ENCODE results near the gene ZNF358.
A peak's percentile ranks its signal among the peaks of the same experiment; 100 is the strongest.

Gene ZNF358

DNA sequence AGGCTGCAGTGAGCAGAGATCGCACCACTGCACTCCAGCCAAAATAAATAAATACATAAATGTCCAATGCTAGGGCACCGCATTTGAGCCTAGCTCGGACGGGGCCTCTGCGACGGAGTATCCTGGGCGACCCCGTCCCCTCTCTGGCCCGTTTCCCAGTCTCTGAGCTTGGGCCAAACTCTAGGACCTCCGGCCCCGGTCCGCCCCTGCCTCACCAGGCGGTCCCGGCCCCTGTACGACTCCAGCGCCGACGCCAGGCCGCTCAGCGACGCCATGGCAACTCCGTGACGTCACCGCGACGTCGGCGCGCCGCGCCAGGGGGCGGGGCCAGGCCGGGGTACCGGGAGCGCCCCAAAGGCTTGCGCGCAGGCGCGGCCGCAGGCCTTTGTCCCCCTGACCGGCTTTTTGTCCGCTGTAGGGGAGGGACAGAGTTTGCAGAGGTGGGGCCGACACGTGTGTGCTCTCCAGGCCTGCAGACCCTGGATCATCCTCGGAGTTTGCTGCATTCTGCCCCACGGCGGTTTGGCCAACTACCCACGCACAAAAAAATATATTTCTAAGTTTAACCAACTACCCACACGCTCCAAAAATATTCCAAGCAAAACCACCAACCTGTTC, 27.1 kb upstream of the ZNF358 start, which contains the start of gene PEX11G:
TSS of gene PEX11G (minus strand) at position 300 of the 618 bp plus-strand sequence. CDS start at position 275, 25 bp downstream.
- peak; percentile 81 to 99 (median 91) for DNase-seq
- intact Hi-C loops (cut with DNase I), result loop anchor here (2.0 kb wide), 1 partner anchor 46 kb away; the partner anchor contains the start of gene PNPLA6

DNA sequence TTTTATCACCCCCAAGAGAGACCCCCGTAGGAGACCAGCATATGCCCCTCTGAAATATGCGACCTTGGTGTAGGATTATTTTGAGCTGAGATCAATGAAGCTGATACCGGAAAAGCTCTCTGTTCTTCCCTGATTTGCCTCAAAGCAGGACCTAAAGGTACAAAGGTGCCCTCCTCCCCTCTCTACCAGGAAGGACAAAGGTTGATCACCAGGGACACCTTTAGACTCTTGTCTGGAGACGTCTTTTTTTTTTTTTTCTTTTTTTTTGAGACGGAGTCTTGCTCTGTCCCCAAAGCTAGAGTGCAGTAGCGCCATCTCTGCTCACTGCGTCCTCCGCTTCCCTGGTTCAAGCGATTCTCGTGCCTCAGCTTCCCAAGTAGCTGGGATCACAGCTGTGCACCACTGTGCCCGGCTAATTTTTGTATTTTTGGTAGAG, 26.3 kb upstream of the ZNF358 start:
- DNase-seq, result no peak
- intact Hi-C loops (cut with DNase I), result loop anchor here (2.0 kb wide), 1 partner anchor 45 kb away; the partner anchor contains the start of gene PNPLA6

DNA sequence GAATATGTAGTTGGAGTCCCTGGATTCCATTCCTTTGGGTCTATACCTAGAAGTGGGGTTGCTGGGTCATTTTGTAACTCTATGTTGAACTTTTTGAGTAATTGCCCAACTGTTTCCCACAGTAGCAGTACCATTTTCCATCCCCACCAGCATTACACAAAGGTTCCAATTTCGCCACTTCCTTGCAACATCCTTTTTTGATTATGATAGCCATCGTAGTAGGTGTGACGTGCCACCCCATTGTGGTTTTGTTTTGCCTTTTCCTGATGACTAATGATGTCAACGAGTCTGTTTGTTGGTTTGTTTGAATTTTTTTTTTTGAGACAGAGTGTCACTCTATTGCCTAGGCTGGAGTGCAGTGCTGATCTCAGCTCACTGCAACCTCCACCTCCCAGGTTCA, 23.8 kb upstream of the ZNF358 start:
- intact Hi-C loops (cut with DNase I), result no loop called here
- no peak for DNase-seq

DNA sequence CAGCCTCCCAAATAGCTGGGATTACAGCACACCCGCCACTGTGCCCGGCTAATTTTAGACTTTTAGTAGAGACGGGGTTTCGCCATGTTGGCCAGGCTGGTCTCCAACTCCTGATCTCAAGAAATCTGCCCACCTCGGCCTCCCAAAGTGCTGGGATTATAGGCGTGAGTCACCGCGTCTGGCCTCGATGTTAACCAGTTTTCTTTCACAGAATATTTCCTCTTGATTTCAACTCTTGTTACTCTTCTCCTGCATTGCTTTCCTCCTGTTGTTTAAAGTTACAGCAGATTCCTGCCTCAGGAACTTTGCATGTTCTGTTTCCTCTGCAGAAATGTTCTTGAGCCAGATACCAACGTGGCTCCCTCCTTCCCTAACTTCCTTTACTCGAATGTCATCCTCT, 23.3 kb upstream of the ZNF358 start:
- intact Hi-C loops (cut with DNase I), result no loop called here
- DNase-seq, result no peak

DNA sequence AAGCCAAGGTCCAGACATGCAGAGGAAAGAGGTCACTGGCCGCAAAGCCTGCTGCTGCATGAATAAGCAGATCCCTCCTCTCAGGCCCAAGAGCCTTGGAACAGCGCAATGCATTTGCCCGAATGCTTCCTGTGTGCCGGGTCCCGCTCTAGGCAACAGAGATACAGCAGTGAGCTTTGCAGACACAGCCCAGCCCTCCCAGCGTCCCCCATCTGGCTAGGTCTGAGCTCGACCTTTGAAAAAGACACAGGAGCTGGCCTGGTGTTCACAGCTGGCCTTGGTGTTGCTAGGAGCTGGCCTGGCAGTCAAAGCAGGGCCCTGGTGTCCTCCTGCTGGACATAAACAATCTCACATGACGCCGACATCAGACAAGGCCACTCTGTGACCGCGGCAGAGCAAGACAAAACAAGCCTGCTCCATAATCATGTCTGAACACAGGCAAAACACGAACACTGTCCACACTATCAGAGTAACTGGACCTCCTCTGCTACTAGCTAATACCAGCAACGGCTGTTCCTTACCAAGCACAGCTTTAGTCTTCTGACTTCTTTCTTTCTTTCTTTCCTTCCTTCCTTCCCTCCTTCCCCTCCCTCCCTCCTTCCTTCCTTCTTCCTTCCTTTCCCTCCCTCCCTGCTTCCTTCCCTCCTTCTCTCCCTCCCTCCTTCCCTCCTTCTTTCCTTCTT, 21.3 kb upstream of the ZNF358 start:
- peak; percentile 69 to 97 (median 80) for DNase-seq
- intact Hi-C loops (cut with DNase I), result no loop called here

DNA sequence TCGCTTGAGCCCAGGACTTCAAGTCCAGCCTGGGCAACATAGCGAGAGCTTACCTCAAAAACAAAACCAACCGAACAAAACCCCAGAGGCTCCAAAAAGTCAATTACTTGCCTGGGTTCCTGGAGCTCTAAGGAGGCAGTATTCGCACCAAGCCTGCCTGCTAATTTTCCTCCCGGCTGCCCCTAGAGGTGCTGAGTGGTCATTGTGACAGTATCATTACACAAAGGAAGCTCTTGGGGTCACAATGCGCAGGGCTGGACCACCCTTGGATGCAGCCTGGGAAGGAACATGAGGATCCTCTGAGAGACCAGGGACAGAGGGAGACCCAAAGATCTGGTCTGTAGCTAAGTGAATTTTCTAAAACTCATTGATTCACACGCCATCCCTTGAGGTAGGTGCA, 18.6 kb upstream of the ZNF358 start:
- intact Hi-C loops (cut with DNase I), result no loop called here
- DNase-seq, result no peak

DNA sequence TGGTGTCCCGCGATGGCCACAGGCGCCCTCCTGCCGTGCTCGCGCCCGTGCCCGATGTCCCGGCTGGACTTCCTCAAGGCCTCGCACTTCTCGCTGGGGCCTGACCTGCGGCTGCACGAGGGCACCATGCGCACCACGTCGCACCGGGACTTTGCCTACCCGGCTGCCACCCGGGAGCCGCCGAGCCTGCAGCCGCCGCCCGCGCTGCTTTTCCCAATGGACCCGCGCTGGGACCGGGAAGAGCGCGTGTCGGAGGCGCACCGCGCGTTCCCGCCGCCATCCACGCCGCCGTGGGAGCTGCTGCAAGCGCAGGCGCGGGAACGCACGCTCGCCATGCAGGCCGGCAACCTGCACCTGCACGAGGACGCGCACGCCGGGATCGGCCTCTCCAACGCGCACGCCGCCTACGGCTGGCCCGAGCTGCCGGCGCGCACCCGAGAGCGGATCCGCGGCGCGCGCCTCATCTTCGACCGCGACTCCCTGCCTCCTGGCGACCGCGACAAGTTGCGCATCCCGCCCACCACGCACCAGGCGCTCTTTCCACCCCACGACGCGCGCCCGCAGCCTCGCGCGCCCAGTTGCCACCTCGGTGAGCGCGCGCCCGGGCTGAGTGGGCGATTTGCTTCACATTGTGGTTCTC, 15.0 kb upstream of the ZNF358 start:
- peak; percentile 76 to 99 (median 90) for DNase-seq
- intact Hi-C loops (cut with DNase I), result no loop called here

DNA sequence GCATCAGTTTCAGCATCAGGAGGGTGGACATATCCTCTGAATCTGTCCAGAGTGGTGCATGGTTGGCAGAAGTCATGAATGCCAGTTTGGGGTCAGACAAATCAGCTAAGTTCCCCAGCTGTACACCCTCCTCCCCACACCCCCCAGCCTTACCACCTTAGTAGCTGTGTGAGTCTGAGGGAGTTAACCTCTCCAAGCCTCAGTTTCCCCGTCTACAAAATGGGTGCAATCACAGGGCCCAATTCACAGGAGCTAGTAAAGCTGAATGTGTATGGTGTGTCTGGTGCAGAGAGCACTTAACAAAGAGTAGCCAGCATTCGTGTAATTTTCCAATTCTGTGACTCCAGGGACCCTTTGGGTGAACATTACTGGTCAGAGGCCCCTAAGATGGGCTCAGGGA, 13.4 kb upstream of the ZNF358 start:
- intact Hi-C loops (cut with DNase I), result no loop called here
- DNase-seq, result no peak

DNA sequence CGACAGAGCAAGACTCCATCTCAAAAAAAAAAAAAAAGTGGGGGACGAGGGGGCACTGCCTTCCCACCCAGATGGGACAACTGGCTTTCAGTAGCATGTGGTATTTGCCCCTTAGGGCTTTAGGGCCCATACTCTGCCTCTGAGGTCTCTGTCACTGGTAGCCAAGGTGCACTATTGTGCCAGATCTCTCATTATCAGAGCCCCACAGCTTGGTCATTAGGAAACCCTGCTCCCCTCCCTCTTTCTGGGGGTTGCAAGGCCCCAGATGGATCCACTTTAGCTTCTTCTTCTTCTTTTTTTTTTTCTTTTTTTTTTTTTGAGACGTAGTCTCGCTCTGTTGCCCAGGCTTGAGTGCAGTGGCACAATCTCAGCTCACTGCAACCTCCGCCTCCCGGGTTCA, 11.2 kb upstream of the ZNF358 start:
- DNase-seq, result no peak
- intact Hi-C loops (cut with DNase I), result no loop called here

DNA sequence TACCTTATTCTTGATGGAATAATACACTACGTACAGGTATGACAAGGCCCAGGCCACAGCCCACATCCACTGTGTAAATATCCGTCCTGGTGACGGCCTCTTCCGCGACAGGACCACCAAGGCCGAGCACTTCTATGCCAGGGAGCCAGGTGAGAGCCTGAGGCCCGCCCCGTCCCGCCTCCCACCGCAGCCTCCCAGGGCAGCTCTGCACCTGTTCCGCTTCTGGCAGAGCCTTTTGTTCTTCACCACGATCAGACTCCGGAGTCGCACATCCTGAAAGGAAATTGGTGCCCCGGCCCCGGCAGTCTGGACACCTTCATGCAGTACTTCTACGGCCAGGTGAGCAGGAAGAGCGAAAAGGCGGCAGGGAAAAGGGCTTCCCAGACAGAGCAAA, 10.6 kb upstream of the ZNF358 start:
- intact Hi-C loops (cut with DNase I), result no loop called here

DNA sequence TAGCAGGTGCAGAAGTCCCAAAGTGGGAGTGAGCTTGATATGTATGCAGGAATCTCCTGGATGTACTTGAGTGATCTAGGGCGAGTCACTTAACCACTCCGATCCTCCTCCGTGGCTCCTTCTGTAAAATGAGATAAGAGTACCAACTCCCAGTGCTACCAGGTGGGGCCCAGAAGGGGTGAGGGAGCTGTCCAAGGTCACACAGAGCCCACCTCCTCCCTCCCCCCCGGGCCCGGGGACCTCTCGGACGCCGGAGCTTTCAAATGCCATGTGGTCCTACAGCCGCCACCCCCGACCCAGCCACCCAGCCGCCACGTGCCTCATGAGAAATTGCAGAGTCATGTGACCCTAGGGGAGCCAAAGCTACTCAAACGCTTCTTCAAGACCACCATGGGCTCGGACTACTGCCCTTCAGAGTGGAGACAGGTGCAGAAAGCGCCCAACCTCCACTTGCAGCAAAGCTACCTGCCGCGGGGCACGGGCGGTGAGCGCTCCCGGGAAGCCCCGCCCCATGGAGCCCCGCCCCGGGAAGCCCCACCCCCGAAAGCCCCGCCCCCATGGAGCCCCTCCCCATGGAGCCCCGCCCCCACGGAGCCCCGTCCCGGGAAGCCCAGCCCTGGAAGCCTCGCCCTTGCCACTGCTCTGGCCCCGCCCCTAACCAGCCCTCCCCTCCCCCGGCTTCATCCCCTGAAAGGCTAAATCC, 10.1 kb upstream of the ZNF358 start:
- peak in 1 of 10 donors; percentile 82 for DNase-seq
- intact Hi-C loops (cut with DNase I), result no loop called here

More for the DNA sequence above, 10.6 kb upstream of the ZNF358 start:
- DNase-seq, result peak in 2 of 10 donors; percentile 40 to 72

DNA sequence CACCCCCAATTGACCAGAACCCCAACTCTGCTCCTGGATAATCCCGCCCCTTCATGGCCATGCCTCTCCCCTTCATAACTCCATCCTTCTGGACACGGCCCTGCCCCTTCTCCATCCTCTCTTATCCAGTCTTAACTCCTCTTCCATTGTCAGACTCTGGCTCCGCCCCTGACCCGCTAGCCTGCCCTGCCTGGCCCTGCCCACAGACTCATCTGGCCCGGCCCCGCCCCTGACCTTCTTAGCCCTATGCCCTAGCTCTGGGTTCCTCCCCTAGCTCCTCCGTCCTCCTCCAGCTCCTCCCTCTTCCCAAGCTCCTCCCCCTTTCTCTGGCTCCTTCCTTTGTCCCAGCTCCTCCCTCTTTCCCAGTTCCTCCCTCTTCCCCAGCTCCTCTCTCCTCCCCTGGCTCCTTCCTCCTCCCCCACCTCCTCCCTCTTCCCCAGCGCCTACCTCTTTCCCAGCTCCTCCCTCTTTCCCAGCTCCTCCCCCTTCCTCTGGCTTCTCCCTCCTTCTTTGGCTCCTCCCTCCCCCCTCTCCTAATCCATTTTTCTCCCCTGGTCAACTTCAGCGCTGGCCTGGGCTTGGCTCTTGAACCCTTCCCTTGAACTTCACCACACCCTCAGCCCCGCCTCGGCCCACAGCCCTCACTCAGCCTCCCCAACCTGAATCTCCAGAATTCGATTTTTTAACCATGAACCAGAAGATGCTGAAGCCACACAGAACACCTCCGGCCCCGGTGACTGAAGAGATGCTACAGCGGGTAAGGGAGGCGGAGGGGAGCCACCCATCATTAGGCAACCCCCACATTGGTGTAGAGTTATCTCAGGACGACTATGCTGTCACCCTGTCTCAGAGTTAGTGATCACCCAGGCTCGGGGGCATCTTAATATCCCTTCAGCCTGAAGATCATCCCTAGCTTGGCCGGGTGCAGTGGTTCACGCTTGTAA, 9.2 kb upstream of the ZNF358 start:
- DNase-seq, result peak in 4 of 10 donors; percentile 39 to 94 (median 44)
- intact Hi-C loops (cut with DNase I), result no loop called here

DNA sequence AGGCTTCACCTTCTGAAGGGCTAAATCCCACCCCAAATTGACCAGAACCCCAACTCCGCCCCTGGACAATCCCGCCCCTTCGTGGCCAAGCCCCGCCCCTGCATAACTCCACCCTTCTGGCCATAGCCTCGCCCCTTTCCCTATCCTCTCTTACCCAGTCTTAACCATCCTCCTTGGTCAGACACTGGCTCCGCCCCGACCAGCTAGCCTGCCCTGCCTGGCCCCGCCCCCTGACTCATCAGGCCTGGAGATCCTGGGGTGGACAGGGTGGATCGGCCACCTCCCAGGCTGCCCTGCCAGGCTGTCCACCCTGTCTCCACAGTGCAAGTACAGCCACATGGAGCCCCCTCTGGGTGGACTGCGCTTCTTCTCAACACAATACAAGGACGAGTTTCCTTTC, 8.0 kb upstream of the ZNF358 start:
- DNase-seq, result peak in 3 of 10 donors; percentile 23 to 89 (median 54)
- intact Hi-C loops (cut with DNase I), result no loop called here

DNA sequence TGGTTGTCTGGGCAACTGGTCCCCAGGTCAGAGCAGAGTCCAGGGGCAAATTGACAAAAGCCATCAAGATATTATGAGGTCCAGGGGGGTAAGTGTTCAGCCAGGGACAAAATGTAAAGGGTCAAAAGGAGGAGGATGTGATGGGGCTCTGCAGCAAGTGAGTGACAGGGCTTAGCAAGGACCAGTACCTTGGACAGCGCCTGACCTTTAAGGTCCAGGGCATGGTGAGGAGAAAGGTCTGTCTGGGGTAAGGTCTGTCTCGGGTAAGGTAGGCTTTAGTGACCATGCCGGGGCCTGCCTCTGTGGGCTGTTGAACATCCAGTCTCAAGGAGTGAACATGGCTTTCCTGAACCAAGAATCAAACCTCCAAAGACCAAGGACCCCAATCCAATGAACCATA, 6.3 kb upstream of the ZNF358 start:
- DNase-seq, result no peak

DNA sequence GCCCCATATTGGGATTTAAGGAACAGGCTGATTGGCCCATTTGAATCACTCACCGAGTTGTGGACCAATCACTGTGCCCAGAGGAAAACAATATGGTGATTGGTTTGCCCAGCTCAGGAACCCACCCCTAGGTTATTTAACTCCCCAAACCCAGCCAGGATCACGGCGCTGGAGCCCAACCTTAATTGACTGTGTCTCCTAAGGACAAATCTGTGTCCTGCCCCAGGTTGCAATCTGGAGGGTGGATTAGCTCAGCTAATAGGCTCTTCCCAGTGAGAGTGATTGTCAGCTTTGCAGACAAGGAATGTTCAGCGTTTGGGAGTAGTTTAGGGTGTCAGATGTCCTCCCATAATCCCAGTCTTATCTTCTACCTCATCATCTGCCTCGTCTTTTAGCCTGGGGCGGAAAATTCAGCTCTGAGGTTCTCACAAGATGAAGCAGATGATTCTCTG, 3.5 kb upstream of the ZNF358 start:
- intact Hi-C loops (cut with DNase I), result no loop called here
- peak in 1 of 10 donors; percentile 47 for DNase-seq

More for the DNA sequence above, 6.3 kb upstream of the ZNF358 start:
- intact Hi-C loops (cut with DNase I), result no loop called here

DNA sequence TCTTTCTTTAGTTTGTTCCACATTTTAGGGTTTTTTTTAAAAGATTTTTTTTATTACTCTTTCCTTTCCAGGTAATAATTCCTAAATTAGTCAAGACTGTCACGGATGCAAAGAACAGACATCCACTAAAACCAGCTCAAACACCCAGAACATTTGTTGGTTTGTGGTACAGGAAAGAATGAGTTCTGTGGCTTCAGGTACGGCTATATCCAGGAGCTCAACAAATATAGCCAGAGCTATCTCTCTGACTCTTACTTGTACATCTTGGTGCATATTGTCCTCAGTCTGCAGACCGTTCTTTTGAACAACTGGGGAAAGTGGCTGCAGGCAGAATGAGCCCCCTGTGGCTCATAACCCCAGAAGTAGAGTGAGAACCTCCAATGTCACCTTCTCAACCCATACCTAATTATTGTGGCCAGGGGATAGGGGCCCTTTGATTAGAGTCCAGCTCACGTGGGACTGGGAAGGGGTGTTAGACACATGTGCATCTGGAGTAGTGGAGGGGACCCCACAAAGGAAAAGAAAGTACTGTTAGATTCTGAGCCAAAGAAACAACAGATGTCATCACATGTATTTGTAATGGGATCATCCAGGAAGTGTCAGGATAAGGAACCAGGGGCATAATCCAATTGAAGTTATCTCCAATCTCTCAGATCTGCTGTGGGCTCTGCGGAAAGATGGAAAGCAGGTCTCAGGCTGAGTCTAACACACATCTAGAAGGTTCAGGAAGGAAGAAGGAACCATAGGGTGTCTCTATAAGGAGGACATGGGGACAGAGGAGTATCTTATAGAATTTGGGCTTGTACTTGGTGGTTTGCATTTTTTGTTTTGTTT, 1.9 kb upstream of the ZNF358 start:
- intact Hi-C loops (cut with DNase I), result no loop called here
- no peak for DNase-seq

DNA sequence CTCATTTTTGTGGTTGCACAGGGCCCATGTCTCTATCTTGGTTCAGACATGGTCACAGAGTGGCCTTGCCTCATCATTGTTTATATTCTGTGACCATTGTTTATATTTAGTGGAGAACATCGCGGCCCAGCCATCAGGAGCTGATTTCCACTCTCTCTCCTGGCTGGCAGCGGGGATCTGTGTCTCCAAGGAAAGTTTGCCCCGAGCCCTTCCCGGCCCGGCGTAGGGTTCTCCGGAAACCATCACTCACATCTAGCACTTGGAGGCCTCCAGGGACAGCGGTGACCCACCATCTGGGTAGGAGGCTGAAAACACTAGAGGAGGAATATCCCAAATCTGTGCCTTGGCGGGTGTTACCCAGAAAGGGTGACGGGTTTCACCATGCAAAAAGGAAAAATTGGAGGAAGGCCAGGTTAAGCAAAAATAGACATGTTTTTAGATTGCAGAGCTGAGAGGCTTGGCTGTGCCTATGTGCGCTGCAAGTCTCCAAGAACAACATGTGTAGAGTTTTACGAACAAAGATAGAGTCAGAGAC, 726 bp upstream of the ZNF358 start:
- intact Hi-C loops (cut with DNase I), result no loop called here
- peak in 5 of 10 donors; percentile 45 to 90 (median 64) for DNase-seq

DNA sequence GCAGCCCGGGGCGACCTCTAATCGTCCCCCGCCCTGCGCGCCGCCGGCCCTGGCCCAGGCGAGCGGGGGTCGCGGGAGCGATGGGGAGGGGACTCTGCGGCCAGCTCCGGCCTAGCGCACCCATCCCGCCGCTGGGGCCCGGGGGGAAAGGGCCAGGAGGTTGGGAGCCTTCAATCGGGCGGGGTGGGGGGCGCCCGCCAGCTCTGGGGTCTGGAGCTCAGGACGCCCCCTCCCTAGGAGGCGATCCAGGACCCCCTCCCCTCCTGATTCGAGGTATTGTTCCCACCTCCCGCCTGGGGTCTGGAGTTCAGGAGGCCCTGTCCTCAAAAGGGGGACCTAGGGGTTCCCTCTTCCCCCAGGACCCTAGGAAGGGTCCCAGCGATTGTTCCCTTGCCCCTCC, 430 bp downstream of the ZNF358 start:
- DNase-seq, result peak in 1 of 10 donors; percentile 49
- intact Hi-C loops (cut with DNase I), result no loop called here

All from posterior cingulate gyrus (tissue), 11 donors.